Measurements from ENCODE around the gene EARS2. TPM values are rescaled to one million over a fixed set of nuclear protein-coding genes. Genes with fewer than 3 reads are reported as not detected.
"Not testable (repeated sequence)": the region's sequence is repeated elsewhere in the genome, so short reads cannot be mapped to it uniquely, and the experiment has no call there.

The EARS2 gene
- total RNA-seq, 1 experiment from 2014 or later: 31.3 TPM

DNA sequence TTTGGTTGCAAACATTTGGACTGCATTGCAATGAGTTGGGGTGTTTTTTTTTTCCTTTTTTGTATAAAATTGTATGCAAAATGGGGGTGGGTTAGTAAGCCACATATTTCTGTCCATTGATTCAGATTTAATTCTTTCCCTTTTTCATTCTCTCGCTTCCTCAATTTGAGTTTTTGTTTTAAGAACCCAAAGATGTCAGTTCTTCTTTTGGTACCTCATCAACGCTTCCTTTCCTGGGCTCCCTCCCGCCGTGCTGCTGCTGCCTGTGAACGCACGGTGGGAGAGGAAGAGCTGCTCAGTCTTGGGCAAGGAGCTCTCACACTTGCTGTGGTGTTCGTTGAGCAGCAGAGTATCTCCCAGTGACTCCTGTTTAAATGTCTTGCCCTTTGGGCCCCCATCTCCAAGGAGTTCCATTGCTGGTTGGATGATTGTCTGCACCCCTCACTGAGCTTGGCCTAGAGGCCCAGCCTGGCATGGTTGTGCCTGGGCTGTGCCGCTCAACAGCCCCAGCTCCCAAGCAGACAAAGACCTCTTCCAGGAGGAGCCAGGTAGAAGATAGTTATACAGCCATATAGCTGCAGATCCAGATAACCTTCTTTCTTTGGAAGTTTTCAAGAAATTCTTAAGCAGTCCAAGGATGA lies 14.0 kb upstream of the EARS2 start:
- no peak for DNase-seq (ENCODE audit: low read depth)

DNA sequence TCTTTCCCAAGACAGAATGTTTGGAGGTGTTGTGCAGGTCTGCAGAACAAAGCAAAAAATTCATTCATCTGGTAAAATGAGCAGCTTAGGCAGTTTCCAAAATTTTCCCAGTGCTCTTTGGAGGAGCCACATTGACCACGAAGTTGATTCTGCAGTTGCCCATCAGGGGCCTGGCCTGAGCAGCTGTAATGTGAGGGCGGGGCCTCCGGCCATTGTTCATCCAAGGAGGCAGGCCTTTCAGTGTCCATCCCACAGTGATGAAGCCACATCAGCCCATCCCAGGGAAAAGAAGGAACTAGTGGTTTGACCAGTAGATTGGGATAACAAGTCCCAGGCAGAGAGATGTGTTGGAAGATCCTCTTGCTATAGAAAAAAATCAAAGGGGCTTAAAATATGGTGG lies 10.5 kb upstream of the EARS2 start:
- DNase-seq (ENCODE audit: low read depth): no peak

DNA sequence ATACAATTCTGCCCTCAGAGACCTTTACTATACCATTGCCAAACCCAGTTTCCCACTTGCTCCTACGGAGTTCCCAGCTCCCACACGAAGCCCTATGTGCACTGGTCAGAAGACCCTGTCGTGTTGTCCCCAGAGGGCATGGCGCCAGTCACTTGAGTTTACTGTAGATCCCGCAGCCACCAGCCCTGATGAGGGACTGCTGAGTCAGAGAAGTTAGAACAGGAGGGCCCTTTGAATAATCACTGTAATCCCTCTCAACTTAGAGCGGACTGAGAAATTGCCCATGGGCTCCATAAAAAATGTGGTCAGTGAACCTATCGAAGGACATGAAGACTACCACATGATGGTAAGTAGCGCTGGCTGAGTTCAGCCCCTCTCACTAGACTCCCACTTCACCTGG lies 9.6 kb upstream of the EARS2 start:
- DNase-seq (ENCODE audit: low read depth): no peak

DNA sequence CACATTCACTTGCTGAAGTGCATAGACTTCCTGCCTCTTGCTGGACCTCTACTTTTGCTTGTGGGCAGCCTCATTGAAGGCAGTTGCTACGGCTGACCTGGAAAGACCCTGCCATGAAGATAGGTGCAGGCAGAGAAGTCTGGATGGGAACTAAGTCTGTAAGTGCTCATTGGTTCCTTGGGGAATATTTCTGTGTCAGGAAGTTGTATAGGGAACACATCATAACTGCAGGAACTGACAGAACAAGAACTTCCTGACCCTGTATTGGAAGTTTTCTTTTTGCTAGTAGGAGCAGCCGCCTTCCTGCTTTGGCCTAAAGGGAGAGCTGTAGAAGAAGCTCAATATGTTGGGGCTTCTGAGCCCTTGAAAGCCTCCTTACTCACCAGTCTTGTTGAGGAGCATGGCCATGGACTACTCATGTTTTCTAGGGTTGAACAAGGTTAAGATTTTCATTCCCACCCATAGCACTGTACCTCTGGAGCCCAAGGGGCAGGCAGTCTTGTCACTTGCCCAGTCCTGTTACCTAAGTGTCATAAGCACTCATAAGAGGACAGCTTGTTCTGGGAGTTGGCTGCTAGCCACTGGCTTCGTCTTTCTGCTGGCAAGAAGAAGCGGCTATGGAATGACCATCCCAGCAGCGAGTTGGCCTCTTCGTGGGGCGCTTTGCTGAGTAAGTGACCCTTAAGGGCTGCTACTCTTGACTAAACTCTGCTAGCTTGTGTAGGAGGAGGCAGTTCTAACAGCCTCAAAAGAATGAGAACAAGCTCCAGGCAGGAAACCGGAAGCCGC lies 7.6 kb upstream of the EARS2 start:
- no peak for DNase-seq (ENCODE audit: low read depth)

DNA sequence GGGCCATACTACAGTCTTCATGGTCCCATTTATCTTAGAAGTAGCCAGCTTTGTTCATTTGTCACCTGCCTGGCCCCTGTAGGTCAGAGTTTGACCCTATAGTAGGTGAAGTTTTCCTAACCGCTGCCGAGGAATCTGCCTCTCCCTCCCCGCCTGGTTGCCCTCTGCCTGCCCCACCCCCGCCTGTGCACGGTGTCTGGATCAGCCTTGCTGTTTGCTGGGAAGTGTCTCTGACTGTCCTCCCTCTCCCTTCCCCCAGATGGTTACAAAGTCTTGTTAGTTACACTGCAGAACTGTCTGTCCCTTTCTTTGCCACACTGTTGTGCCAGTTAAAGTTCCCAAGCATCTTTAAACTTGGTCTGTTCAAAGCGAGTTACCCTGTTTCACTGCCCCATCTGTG lies 6.0 kb upstream of the EARS2 start:
- no peak for DNase-seq (ENCODE audit: low read depth)

DNA sequence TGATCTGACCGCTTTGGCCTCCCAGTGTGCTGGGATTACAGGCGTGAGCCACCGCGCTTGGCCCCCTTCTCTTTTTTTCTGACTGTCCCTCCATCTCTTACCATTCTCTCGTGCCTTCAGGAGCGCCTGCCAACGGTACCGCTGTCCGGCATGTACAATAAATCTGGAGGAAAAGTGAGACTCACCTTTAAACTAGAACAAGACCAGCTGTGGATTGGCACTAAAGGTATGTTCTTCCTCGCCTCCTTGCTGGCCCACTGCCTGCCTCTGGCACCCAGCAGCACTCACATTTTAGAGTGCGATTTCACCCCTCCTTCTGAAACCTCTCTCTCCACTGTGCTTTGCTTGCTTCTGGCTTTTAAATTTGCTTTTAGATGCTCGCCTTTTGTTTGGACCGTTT lies 5.4 kb upstream of the EARS2 start:
- no peak for DNase-seq (ENCODE audit: low read depth)

DNA sequence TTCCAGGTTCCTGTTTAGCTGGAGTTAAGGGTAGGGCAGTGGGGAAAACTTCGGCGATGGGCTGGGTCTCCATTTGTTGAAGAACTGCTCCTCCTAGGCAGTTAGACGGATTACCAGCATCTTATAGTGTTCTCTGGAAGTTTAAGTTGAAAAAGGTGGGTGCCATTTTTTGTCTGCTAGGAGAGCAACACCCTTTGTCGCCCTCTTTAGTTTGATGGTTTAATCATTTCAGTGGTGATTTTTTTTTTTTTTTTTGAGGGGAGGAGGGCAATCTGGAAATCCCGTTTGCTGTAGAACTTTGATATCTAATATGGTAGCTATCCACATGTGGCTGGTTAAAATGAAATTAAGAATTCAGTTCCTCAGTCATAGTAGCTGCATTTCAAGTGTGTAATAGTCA lies 4.4 kb upstream of the EARS2 start:
- no peak for DNase-seq (ENCODE audit: low read depth)

DNA sequence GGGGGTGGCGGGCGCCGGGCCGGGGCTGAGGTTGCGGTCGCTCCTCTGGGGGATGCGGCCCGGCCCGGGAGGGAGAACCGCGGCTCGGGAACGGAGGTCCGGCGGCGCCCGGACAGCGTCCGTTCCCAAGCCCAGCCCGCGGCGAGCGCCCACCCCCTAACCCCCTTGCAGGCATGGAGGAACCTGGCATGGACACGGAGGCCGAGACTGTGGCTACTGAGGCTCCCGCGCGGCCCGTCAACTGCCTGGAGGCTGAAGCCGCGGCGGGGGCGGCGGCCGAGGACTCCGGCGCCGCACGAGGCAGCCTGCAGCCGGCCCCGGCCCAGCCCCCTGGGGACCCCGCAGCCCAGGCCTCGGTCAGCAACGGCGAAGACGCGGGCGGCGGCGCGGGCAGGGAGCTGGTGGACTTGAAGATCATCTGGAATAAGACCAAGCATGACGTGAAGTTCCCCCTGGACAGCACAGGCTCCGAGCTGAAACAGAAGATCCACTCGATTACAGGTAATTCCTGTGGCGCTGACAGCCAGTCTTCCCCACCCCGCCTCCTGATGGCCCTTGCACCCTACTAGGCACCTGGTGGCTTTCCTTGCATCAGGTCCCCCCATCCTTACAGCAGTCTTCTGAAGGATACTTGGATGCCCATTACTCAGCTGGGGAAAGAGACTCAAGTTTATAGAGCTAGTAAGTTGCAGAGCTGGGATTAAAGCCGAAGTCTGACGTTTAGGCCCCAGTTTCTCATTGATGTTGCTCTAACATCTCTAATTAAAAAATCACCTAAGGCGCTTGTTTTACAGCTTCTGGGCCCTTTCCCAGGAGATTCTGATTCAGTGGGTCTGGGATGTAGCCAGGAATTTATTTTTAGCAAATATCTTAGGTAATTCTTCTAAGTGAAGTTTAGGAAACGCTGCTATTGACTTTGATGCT lies 891 bp upstream of the EARS2 start:
- DNase-seq (ENCODE audit: low read depth): no peak

DNA sequence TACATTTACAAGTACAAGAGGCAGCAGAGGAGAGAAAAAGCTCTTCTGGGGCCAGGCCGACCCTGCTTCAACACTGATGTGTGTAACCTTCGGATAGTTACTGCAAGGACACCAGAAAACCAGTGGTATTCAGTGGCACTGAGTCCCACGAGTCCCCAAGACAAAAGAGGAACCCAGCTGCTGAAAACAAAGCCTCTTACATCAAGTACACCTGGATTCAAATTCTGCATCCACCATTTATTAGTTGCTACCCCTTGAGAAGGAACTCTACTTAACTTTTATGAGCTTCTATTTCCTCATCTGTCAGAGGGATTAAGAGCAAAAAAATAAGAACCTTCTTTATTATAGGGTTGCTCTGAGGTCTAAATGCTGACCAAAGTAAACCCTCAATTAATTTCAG lies 2.6 kb downstream of the EARS2 start:
- DNase-seq (ENCODE audit: low read depth): no peak

DNA sequence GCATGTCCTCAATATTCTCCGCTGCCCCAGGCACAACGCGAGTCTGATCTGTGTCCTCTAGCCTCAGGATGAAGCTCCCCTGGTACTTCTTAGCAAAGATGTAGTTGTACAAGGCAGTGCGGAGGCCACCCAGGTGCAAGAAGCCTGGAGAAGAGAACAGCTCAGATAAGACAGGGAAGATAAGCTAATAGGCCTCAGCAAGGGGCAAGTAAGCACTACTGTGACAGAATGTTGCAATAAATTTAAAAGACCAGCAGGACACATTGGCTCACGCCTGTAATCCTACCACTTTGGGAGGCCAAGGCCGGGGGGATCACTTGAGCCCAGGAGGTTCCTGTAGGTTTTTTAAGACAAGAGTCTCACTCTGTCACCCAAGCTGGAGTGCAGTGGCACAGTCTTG lies 5.0 kb downstream of the EARS2 start:
- DNase-seq (ENCODE audit: low read depth): no peak

DNA sequence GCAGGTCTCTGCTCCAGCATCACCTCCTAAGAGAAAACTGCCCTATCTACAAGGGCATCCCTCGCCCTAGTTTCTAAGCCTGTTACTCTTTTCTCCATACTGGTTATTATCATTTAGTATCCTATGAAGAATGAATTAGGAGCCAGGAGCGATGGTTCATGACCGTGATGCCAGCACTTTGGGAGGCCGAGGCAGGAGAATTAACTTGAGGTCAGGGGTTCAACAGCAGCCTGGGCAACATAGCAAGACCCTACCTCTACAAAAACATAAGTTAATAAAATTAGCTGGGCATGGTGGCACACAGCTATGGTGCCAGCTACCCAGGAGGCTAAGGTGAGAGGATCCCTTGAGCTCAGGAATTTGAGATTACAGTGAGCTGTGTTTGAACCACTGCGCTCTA lies 7.2 kb downstream of the EARS2 start:
- no peak for DNase-seq (ENCODE audit: low read depth)

DNA sequence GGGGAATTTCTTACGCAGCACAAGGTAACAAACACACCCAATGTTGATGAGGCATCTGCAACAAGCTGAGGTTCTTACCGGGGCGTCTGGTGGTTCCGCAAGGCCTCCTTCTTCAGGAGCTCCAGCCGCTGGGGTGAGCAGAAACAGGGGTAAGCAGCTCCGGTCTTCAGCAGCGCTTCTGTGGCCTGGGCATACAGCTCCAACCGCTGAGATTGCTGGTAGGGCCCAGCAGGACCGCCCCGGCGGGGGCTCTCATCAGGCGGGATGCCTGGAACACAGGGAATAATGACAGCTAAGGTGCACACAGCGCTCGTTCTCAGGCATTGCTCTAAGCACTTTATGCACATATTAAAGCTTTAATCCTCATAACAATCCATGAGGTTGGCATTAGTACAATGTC lies 12.7 kb downstream of the EARS2 start:
- DNase-seq (ENCODE audit: low read depth): no peak

DNA sequence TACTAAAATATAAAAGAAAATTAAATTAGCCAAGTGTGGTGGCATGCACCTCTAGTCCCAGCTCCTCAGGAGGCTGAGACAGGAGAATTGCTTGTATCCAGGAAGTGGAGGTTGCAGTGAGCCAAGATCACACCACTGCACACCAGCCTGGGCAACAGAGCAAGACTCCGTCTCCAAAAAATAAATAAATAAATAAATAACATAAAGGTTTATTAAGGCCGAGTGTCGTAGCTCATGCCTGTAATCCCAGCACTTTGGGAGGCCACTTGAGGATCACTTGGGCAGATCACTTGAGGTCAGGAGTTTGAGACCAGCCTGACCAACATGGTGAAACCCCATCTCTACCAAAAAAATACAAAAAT lies 16.4 kb downstream of the EARS2 start:
- not testable (repeated sequence) for DNase-seq (ENCODE audit: low read depth)

DNA sequence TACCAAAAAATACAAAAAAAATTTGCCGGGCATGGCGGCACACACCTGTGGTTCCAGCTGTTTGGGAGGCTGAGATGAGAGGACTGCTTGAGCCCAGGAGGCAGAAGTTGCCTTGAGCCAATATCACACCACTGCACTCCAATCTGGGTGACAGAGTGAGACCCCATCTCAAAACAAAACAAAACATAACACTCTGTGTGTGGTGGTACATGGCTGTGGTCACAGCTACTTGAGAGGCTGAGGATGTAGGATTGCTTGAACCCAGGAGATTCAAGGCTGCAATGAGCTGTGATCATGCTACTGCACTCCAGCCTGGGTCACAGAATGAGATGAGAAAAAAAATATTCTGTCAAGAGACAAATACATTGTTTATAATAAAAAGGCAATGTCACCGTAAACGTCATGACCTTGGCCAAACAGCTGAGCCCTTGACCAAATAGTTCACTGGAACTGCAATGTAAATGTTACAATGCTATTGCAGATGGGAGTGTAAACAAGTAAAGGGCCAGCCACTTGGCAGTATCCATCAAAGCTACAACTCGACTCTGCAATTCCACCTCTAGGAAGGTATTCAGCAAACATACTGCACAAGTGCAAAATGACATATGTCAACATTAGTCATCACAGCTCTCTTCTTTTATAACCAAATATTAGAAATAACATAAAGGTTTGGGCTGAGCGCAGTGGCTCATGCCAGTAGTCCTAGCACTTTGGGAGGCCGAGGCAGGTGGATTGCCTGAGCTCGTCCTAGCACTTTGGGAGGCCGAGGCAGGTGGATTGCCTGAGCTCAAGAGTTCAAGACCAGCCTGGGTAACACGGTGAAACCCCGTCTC lies 16.9 kb downstream of the EARS2 start:
- DNase-seq (ENCODE audit: low read depth): no peak

DNA sequence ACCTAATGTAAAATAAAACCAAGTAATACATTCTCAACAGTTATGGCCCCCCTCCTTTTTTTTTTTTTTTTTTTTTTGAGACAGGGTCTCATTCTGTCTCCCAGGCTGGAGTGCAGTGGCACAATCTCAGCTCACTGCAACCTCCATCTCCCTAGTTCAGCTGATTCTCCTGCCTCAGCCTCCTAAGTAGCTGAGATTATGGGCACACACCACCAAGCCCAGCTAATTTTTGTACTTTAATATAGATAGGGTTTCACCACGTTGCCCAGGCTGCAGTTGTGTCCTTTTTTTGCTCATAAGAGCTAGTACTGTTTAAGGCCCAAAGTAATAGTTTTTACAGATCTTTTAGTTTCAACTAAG lies 18.3 kb downstream of the EARS2 start:
- DNase-seq (ENCODE audit: low read depth): no peak

DNA sequence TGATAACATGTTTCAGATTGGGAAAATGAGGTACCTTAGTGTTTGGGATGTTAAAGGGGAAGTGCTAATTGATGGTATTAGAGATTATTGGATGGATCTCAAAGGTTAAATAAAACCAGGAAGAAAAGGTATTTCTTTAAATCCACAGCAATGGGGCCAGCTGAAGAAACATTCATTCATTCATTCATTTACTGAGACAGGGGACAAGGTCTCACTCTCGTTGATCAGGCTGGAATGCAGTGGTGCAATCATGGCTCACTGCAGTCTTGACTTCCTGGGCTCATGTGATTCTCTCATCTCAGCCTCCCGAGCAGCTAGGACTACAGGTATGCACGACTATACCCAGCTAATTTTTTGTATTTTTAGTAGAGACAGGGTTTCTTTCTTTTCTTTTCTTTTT lies 19.8 kb downstream of the EARS2 start:
- DNase-seq (ENCODE audit: low read depth): no peak

DNA sequence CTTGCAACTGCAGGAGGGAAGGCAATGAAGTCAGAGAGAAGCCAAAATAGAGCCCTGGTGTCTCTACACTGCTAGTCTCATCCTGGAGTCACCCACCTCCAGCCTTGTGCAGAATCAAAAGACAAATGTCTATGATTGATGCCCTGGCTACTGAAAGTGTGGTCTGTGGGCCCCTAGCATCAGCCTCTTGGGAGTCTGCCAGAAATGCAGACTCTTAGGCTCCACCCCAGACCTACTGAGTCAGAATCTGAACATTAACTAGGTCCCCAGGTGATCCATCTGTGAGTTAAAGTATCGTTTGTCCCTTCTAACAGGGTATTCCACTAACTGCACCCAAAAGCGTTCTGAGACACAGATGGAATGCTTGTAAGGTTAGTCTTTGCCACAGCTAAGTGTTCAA lies 21.2 kb downstream of the EARS2 start:
- DNase-seq (ENCODE audit: low read depth): no peak

DNA sequence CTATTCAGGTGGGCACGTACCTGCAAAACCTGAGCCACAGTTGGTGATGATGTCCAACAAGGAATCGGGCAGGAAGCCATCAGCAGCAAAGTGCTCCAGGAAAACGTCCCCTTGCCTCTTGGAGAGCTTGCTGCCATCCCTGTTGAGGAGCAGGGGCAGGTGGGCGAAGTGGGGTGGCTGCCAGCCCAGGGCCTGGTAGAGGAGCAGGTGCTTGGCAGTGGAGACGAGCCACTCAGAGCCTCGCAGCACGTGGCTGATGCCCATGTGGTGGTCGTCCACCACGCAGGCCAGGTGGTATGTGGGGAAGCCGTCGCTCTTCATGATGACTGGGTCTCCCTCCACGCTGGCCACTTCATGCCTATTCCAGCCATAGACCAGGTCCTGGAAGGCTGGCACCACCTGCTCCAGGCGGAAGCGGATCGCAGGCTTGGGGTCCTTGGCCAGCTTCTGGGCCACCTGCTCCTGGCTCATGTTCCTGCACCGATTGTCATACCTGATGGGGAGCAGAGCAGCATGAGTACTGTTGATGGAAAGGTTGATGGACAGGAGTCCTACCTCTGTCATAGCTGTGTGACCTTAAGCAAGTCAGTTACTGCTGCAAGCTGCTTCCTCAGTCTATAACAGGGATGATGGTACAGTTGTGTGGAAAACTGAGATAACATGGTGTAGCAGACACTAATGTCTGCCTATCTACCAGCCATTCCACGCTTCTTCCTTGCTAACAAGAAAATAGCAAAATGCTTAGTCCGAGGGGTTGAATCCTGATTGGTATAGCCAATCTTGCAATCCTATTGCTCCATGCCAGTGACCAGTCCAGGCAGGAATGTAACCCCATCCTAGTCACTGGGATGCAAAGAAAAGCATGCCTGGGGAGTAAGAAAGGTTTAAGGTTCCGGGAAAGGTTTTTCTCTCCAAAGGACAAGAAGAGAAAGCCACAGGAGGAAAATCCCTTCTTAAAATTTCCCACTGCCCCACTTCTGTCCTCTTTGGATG lies 22.0 kb downstream of the EARS2 start:
- DNase-seq (ENCODE audit: low read depth): no peak

DNA sequence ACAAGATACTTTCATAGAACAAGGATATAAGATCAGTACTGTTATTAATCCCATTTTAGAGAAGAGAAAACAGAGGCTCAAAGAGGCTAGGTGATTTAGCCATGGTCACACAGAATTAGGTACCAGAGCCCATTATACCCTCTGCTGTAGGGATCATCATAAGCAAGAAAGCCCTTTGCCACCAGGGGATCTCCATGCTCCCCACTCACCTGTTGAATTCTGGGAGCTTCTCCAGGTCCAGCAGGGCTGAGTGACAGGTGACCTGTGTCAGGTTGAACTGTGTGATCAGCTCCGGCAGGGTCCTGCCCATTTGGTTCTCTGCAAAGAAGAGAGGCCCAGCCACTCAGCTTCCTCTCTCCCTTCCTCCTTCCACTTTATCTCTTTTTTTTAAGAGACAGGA lies 24.7 kb downstream of the EARS2 start:
- DNase-seq (ENCODE audit: low read depth): no peak

DNA sequence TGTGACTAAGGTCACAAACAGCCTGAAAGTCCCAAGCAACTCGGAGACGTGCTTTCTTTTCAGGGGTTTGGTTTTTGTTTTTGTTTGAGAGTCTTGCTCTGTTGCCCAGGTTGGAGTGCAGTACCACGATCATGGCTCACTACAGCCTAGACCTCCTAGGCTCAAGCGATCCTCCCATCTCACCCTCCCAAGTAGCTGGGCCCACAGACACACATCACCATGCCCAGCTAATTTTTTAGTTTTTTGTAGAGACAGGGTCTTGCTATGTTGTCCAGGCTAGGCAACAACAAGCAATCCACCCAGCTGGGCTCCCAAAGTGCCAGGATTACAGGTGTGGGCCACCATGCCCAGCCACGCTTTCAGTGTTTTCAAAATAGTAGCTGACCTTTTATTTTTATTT lies 27.1 kb downstream of the EARS2 start:
- DNase-seq (ENCODE audit: low read depth): no peak
